CD14-positive monocyte (primary cell): ENCODE data around the gene CELF4. TPM values are rescaled to one million over a fixed set of nuclear protein-coding genes. Genes with fewer than 3 reads are reported as not detected.
A peak's percentile ranks its signal among the peaks of the same experiment; 100 is the strongest.

ENCODE experiments used
- DNase-seq, 3 donors: peaks; one replicate each; pipeline ENCODE4 v3.0.0-alpha.2; 2011 to 2022
- H2AFZ ChIP-seq: 2 replicates; pipeline ENCODE4 v1.6.0; 2012; ENCODE audit warnings: mild to moderate bottlenecking, low read depth, low read length, inconsistent platforms; ENCODE audit not compliant: insufficient read depth, poor library complexity, severe bottlenecking
- H3K27ac ChIP-seq, 2 donors: 1 replicate in 1 of 2; 2 replicates in 1 of 2; pipeline ENCODE4 v1.5.1; 2012 to 2013; ENCODE audit warnings: low read length in 2 of 2, control low read depth in 1 of 2, inconsistent platforms in 1 of 2, low read depth in 1 of 2, mild to moderate bottlenecking in 1 of 2
- H3K27me3 ChIP-seq, 2 donors: one replicate each; pipeline versions ENCODE4 v1.6.0 to v1.6.1; 2011 to 2013; ENCODE audit warnings: low read length in 2 of 2; ENCODE audit not compliant: control insufficient read depth in 2 of 2, insufficient read depth in 2 of 2
- H3K36me3 ChIP-seq, 2 donors: replicated peaks in 1 of 2; 1 replicate in 1 of 2; 2 replicates in 1 of 2; pipeline versions ENCODE4 v1.5.1 to v1.6.1; 2012 to 2013; ENCODE audit warnings: low read length in 2 of 2, control low read depth in 1 of 2, inconsistent platforms in 1 of 2, mild to moderate bottlenecking in 1 of 2; ENCODE audit not compliant: insufficient read depth in 2 of 2, control insufficient read depth in 1 of 2
- H3K4me1 ChIP-seq, 2 donors: 1 replicate in 1 of 2; 2 replicates in 1 of 2; pipeline versions ENCODE4 v1.5.1 to v1.6.1; 2012 to 2013; ENCODE audit warnings: low read length in 2 of 2, control low read depth in 1 of 2, inconsistent platforms in 1 of 2, mild to moderate bottlenecking in 1 of 2, moderate library complexity in 1 of 2; ENCODE audit not compliant: insufficient read depth in 2 of 2, control insufficient read depth in 1 of 2
- H3K4me2 ChIP-seq: replicated peaks from 2 replicates; pipeline ENCODE3; 2012; ENCODE audit warnings: low read length, moderate library complexity, mild to moderate bottlenecking; ENCODE audit not compliant: poor library complexity, severe bottlenecking; ENCODE audit errors: extremely low read depth
- H3K4me3 ChIP-seq, 3 experiments: fragments of 200-600 bp in 1 of 3; sonication (generic) in 1 of 3; replicated peaks in 1 of 3; 1 replicate in 2 of 3; 2 replicates in 1 of 3; pipeline ENCODE4 v1.5.1; 2011 to 2013; ENCODE audit warnings: low read length in 3 of 3, mild to moderate bottlenecking in 3 of 3, control low read depth in 2 of 3, low read depth in 2 of 3, inconsistent platforms in 1 of 3, moderate library complexity in 1 of 3
- H3K79me2 ChIP-seq: 2 replicates; pipeline ENCODE4 v1.6.0; 2012; ENCODE audit warnings: mild to moderate bottlenecking, control low read depth, inconsistent platforms, low read length, moderate library complexity; ENCODE audit not compliant: insufficient read depth
- H3K9ac ChIP-seq: 2 replicates; pipeline ENCODE4 v1.6.0; 2017; ENCODE audit warnings: low read length, mild to moderate bottlenecking; ENCODE audit not compliant: insufficient read depth, poor library complexity, severe bottlenecking
- H3K9me3 ChIP-seq, 2 donors: replicated peaks in 1 of 2; 1 replicate in 1 of 2; 2 replicates in 1 of 2; pipeline versions ENCODE4 v1.5.1 to v1.6.1; 2012 to 2013; ENCODE audit warnings: low read length in 2 of 2, control low read depth in 1 of 2; ENCODE audit not compliant: control insufficient read depth in 1 of 2, insufficient read depth in 1 of 2
- H4K20me1 ChIP-seq: 2 replicates; pipeline ENCODE4 v1.6.0; 2012; ENCODE audit warnings: mild to moderate bottlenecking, low read length, control low read depth, moderate library complexity; ENCODE audit not compliant: insufficient read depth
- H3K27ac Mint-ChIP-seq, 7 donors: one replicate each; pipeline ENCODE4 v1.8.0; 2020; ENCODE audit warnings: mild to moderate bottlenecking in 7 of 7, mixed read lengths in 7 of 7, moderate library complexity in 6 of 7, inconsistent platforms in 2 of 7
- H3K27me3 Mint-ChIP-seq, 3 donors: one replicate each; pipeline ENCODE4 v1.8.0; 2021 to 2022; ENCODE audit warnings: low read depth in 3 of 3, mild to moderate bottlenecking in 3 of 3, mixed read lengths in 3 of 3, moderate library complexity in 3 of 3, inconsistent platforms in 1 of 3
- H3K36me3 Mint-ChIP-seq, 2 donors: one replicate each; pipeline ENCODE4 v1.8.0; 2020; ENCODE audit warnings: mixed read lengths in 2 of 2, inconsistent platforms in 1 of 2, mild to moderate bottlenecking in 1 of 2
- H3K4me1 Mint-ChIP-seq: one replicate; pipeline ENCODE4 v1.8.0; 2020; ENCODE audit warnings: mild to moderate bottlenecking, mixed read lengths
- H3K4me3 Mint-ChIP-seq, 2 donors: one replicate each; pipeline ENCODE4 v1.8.0; 2020; ENCODE audit warnings: mild to moderate bottlenecking in 2 of 2, mixed read lengths in 2 of 2, moderate library complexity in 1 of 2
- H3K9me3 Mint-ChIP-seq, 7 donors: one replicate each; pipeline ENCODE4 v1.8.0; 2020 to 2022; ENCODE audit warnings: mixed read lengths in 7 of 7, mild to moderate bottlenecking in 6 of 7, moderate library complexity in 6 of 7, inconsistent platforms in 2 of 7
- WGBS: methylation state at CpG from one replicate; pipeline ENCODE4 v1.1.5; 2013; ENCODE audit warnings: missing lambda C conversion rate; ENCODE audit not compliant: insufficient coverage; 5-methylcytosine and 5-hydroxymethylcytosine counted together
- intact Hi-C, 2 donors: fragments of 100-400 bp; cut with micrococcal nuclease; formaldehyde crosslinking; loops; one replicate each; pipeline versions ENCODE4 v1.15.0 to v1.15.1; 2023
- polyA plus RNA-seq, 3 donors: library from polyadenylated mRNA; depleted of rRNA in 1 of 3; unstranded in 2 of 3; stranded (reverse) in 1 of 3; fragments of 300-500 nt in 2 of 3; fragments of >200 nt in 1 of 3; fragmentation: Illumina TruSeq in 2 of 3; gene quantifications; 1 replicate in 2 of 3; 2 replicates in 1 of 3; pipeline ENCODE4 v1.2.3, GENCODE V29; 2012 to 2021
- TF ChIP-seq, protein P1 (sequence below): fragments of 200-600 bp; IDR thresholded peaks from one replicate; pipeline ENCODE4 v1.8.0; 2022; ENCODE audit warnings: antibody characterized with exemption, mild to moderate bottlenecking

CELF4 gene
- polyA plus RNA-seq, 3 donors, result not detected

DNA sequence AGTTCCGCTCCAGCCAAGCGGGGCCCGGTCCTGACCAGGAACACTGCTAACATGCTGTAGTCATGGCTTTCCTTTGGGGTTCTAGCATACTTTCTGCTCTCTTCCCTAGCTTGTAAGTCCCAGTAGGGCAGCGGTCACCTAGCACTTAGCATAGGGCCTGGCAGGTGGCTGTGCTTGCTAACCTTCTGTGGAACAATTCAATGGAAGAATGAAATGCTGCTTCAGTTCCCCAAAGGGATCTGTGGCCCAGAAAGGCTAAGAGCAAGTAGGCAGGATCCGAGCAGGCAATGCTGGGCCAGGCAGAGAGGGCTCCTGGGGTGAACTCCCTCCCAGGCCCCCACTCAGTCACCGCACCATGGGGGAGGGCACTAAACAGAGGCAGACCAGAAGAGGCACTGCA is 266.8 kb downstream of the CELF4 start:
- peak overlapping the region in 1 of 7 donors; percentile 38 for H3K27ac Mint-ChIP-seq
- intact Hi-C loops, result no loop called here
- no peak overlapping the region for H3K4me3 Mint-ChIP-seq
- peaks cover 4% of the 10 kb centered on the region for H3K4me1 Mint-ChIP-seq
- H3K4me3 ChIP-seq, result no peak overlapping the region
- TF ChIP-seq, protein P1, sequence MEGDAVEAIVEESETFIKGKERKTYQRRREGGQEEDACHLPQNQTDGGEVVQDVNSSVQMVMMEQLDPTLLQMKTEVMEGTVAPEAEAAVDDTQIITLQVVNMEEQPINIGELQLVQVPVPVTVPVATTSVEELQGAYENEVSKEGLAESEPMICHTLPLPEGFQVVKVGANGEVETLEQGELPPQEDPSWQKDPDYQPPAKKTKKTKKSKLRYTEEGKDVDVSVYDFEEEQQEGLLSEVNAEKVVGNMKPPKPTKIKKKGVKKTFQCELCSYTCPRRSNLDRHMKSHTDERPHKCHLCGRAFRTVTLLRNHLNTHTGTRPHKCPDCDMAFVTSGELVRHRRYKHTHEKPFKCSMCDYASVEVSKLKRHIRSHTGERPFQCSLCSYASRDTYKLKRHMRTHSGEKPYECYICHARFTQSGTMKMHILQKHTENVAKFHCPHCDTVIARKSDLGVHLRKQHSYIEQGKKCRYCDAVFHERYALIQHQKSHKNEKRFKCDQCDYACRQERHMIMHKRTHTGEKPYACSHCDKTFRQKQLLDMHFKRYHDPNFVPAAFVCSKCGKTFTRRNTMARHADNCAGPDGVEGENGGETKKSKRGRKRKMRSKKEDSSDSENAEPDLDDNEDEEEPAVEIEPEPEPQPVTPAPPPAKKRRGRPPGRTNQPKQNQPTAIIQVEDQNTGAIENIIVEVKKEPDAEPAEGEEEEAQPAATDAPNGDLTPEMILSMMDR, result no peak
- H3K79me2 ChIP-seq, result no peaks in the 10 kb centered on the region
- H3K9ac ChIP-seq, result no peak overlapping the region
- no peak overlapping the region for H2AFZ ChIP-seq
- no peak overlapping the region for H3K27ac ChIP-seq
- H3K27me3 Mint-ChIP-seq, result peaks cover 2 to 6% (median 5%) of the 10 kb centered on the region in 3 donors
- no peaks in the 10 kb centered on the region for H4K20me1 ChIP-seq
- peaks cover 0 to 4% (median 0%) of the 10 kb centered on the region in 7 donors for H3K9me3 Mint-ChIP-seq
- 97% methylated on average over 5 of the region's 6 CpGs for WGBS
- no peak for DNase-seq
- H3K36me3 ChIP-seq, result no peaks in the 10 kb centered on the region
- no peaks in the 10 kb centered on the region for H3K27me3 ChIP-seq
- H3K4me2 ChIP-seq, result no peak overlapping the region
- H3K4me1 ChIP-seq, result no peaks in the 10 kb centered on the region
- no peaks in the 10 kb centered on the region for H3K9me3 ChIP-seq
- H3K36me3 Mint-ChIP-seq, result no peaks in the 10 kb centered on the region

DNA sequence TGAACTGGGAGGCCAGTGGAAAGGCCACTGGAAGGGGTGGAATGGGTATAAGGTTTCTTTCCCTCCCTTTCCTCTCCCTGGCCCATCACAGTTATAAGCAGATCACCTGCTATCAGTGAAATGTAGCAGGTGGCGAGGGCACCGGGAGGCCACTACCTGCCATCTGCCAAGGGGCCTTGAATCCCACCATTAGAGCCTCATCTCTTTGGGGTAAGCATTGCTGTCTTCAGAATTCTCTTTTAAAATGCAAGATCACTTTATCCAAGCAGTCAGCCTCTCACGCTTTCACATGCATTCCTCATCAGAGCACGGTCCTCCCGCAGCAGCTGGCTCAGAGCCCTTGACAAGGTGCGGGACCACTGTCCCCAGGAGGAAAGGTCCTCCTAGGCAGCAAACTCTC is 268.5 kb downstream of the CELF4 start:
- Histone ChIP-seq H3K4me1 (no peaks in the 10 kb centered on the region), H3K27ac (no peak overlapping the region), H3K9ac (no peak overlapping the region), H3K79me2 (no peaks in the 10 kb centered on the region), H3K4me3 (no peak overlapping the region), H3K4me2 (no peak overlapping the region), H2AFZ (no peak overlapping the region), H3K9me3 (no peaks in the 10 kb centered on the region), H3K36me3 (no peaks in the 10 kb centered on the region), H3K27me3 (no peaks in the 10 kb centered on the region), H4K20me1 (no peaks in the 10 kb centered on the region)
- intact Hi-C loops, result no loop called here
- DNase-seq, result no peak
- Mint-ChIP-seq H3K4me3 (no peak overlapping the region), H3K27ac (peak overlapping the region in 1 of 7 donors; percentile 58), H3K9me3 (peaks cover 0 to 4% (median 0%) of the 10 kb centered on the region in 7 donors), H3K4me1 (peaks cover 4% of the 10 kb centered on the region), H3K36me3 (no peaks in the 10 kb centered on the region), H3K27me3 (peaks cover 2 to 5% (median 3%) of the 10 kb centered on the region in 3 donors)
- WGBS, result 100% methylated on average over 2 of the region's 6 CpGs
- TF ChIP-seq, protein P1, result no peak
